ENCODE data around the gene GSTO1.

DNA sequence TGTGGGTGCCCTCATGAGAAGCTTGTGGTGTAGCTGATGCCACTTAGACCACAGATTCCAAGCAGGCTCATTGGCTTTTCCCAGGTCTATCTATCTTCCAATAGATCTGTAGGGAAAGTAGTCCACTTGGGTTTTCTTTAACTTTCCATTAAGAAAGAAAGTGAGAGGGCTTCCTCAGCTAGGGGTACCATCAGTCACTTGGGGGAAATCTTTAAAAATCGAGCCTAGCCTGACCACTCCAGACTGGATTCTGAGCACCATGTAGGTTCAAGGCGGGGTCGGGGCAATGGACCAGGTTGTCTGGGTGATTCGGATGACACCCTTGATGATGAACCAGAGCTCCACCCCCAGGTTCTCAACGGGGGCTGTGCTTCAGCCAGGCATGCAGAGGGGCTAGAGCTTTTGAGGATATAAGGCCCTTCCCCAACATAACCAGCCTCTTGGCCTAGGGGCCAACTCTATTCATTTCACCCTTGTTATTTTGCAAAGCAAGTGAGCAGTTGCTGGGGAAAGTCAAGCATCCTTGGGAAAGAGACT, 56.6 kb downstream of the GSTO1 start:
- TF ChIP-seq, protein P1, sequence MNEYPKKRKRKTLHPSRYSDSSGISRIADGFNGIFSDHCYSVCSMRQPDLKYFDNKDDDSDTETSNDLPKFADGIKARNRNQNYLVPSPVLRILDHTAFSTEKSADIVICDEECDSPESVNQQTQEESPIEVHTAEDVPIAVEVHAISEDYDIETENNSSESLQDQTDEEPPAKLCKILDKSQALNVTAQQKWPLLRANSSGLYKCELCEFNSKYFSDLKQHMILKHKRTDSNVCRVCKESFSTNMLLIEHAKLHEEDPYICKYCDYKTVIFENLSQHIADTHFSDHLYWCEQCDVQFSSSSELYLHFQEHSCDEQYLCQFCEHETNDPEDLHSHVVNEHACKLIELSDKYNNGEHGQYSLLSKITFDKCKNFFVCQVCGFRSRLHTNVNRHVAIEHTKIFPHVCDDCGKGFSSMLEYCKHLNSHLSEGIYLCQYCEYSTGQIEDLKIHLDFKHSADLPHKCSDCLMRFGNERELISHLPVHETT (tag by site-specific recombination; IDR thresholded peaks at IDR 0.05): no peak
- TF ChIP-seq ZNF521 (tag by site-specific recombination; IDR thresholded peaks at IDR 0.05): no peak
- TF ChIP-seq, protein P2, sequence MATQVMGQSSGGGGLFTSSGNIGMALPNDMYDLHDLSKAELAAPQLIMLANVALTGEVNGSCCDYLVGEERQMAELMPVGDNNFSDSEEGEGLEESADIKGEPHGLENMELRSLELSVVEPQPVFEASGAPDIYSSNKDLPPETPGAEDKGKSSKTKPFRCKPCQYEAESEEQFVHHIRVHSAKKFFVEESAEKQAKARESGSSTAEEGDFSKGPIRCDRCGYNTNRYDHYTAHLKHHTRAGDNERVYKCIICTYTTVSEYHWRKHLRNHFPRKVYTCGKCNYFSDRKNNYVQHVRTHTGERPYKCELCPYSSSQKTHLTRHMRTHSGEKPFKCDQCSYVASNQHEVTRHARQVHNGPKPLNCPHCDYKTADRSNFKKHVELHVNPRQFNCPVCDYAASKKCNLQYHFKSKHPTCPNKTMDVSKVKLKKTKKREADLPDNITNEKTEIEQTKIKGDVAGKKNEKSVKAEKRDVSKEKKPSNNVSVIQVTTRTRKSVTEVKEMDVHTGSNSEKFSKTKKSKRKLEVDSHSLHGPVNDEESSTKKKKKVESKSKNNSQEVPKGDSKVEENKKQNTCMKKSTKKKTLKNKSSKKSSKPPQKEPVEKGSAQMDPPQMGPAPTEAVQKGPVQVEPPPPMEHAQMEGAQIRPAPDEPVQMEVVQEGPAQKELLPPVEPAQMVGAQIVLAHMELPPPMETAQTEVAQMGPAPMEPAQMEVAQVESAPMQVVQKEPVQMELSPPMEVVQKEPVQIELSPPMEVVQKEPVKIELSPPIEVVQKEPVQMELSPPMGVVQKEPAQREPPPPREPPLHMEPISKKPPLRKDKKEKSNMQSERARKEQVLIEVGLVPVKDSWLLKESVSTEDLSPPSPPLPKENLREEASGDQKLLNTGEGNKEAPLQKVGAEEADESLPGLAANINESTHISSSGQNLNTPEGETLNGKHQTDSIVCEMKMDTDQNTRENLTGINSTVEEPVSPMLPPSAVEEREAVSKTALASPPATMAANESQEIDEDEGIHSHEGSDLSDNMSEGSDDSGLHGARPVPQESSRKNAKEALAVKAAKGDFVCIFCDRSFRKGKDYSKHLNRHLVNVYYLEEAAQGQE (tag by site-specific recombination; IDR thresholded peaks at IDR 0.05): no peak
- TF ChIP-seq, protein P3, sequence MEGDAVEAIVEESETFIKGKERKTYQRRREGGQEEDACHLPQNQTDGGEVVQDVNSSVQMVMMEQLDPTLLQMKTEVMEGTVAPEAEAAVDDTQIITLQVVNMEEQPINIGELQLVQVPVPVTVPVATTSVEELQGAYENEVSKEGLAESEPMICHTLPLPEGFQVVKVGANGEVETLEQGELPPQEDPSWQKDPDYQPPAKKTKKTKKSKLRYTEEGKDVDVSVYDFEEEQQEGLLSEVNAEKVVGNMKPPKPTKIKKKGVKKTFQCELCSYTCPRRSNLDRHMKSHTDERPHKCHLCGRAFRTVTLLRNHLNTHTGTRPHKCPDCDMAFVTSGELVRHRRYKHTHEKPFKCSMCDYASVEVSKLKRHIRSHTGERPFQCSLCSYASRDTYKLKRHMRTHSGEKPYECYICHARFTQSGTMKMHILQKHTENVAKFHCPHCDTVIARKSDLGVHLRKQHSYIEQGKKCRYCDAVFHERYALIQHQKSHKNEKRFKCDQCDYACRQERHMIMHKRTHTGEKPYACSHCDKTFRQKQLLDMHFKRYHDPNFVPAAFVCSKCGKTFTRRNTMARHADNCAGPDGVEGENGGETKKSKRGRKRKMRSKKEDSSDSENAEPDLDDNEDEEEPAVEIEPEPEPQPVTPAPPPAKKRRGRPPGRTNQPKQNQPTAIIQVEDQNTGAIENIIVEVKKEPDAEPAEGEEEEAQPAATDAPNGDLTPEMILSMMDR (tag by site-specific recombination; IDR thresholded peaks at IDR 0.05): no peak
